Suprapubic skin (tissue), 4 donors: ENCODE measurements around the gene CD244.

Source experiments
- EP300 ChIP-seq: sonication (generic); formaldehyde crosslinking; IDR thresholded peaks from one replicate; pipeline ENCODE4 v1.6.1; 2017; ENCODE audit warnings: antibody characterized with exemption
- POLR2AphosphoS5 ChIP-seq, 3 donors: sonication (generic); formaldehyde crosslinking; IDR thresholded peaks; one replicate each; pipeline ENCODE4 v1.6.1; 2017; ENCODE audit warnings: antibody characterized with exemption in 3 of 3
- TF ChIP-seq, protein P1 (sequence below), 2 donors: fragments of 200-600 bp in 1 of 2; fragments of 450-650 bp in 1 of 2; sonication (generic) in 1 of 2; IDR thresholded peaks; one replicate each; pipeline ENCODE4 v1.5.1; 2016 to 2019; ENCODE audit warnings: antibody characterized with exemption in 2 of 2, mild to moderate bottlenecking in 1 of 2, moderate library complexity in 1 of 2

DNA sequence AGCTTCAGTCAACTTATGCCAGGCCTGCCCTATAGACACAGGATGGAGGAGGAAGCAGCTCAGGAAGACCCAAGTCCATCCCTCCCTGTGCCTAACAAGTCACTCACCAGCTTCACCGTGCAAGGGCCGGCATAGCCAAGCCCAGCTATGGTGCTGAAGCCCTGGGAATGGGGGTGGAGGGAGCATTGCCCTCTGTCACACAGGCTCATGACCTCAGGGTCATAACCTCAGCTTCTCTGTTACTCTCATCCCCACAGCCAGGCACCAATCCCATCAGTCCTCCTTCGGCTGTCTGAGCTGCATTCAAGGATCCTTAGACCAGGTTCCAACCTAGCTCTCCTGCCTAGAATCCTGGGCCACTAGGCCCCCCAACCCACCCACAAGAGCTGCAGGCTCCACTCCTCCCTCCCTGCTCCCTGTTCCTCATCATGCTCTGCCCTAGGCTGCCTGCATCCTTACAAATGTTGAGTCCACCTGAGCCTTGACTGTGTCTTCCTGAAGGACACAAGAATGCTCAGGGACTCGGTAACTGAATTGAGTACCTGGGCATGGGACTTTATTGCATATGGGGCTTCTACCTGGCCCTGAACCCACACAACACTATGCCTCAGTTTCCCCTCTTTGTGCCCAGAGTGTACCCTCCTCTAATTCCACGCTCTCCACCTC is 1.7 kb downstream of the CD244 start:
- TF ChIP-seq POLR2AphosphoS5 (IDR thresholded peaks at IDR 0.05) (no peak), EP300 (no peak)
- TF ChIP-seq, protein P1, sequence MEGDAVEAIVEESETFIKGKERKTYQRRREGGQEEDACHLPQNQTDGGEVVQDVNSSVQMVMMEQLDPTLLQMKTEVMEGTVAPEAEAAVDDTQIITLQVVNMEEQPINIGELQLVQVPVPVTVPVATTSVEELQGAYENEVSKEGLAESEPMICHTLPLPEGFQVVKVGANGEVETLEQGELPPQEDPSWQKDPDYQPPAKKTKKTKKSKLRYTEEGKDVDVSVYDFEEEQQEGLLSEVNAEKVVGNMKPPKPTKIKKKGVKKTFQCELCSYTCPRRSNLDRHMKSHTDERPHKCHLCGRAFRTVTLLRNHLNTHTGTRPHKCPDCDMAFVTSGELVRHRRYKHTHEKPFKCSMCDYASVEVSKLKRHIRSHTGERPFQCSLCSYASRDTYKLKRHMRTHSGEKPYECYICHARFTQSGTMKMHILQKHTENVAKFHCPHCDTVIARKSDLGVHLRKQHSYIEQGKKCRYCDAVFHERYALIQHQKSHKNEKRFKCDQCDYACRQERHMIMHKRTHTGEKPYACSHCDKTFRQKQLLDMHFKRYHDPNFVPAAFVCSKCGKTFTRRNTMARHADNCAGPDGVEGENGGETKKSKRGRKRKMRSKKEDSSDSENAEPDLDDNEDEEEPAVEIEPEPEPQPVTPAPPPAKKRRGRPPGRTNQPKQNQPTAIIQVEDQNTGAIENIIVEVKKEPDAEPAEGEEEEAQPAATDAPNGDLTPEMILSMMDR (IDR thresholded peaks at IDR 0.05), result no peak
